Left renal cortex interstitium (tissue), 4 donors: ENCODE results near the gene AFDN. TPM values are rescaled to one million over a fixed set of nuclear protein-coding genes. Genes with fewer than 3 reads are reported as not detected.
"Not testable (repeated sequence)": the region's sequence is repeated elsewhere in the genome, so short reads cannot be mapped to it uniquely, and the experiment has no call there.

Experiments used
- DNase-seq, 4 donors: peaks; one replicate each; pipeline ENCODE4 v3.0.0-alpha.2; 2013; ENCODE audit warnings: low read depth in 4 of 4, low spot score in 2 of 4, missing footprints in 1 of 4
- polyA plus RNA-seq, 4 donors: library from polyadenylated mRNA; unstranded; fragments of 120-200 nt; gene quantifications; one replicate each; pipeline ENCODE4 v1.2.1, GENCODE V29; 2013; ENCODE audit not compliant: insufficient read length in 4 of 4

Gene AFDN
- polyA plus RNA-seq, 4 donors: 133 to 248 (median 191) TPM

DNA sequence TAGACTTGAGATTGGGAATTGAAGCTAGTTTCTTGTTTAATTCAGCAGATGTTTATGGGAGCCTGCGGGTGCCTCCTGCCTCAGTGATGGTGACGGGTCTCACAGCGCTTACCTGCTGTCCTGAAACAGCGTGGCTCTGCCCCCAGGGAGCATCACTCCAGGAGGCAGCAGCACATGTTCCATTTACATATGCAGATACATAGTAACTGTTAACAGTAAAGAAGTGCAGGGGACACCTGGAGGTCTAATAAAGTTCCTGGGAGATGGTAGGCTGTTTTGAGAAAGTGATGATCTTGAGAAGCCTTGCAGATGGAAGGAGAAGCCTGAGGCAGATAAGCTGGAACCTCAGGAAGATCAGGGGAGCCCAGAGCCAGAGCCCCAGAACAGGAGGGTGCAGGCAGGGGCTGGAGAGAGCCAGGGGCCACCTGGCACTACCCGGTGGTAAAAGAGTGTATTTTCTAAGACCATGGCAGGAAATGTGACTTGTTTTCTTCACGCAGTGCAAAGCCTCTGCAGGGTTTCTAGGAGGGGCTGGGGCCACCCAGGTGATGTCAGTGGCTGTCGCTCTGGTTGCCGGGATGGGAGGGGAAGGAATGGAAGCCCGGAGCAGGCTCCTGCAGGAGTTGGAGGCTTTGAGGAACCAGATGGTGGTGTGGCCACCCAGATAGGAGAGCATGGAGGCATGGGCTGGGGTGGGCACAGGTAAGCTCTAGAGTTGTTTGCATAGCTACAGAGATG, 146.6 kb downstream of the AFDN start:
- DNase-seq: no peak

DNA sequence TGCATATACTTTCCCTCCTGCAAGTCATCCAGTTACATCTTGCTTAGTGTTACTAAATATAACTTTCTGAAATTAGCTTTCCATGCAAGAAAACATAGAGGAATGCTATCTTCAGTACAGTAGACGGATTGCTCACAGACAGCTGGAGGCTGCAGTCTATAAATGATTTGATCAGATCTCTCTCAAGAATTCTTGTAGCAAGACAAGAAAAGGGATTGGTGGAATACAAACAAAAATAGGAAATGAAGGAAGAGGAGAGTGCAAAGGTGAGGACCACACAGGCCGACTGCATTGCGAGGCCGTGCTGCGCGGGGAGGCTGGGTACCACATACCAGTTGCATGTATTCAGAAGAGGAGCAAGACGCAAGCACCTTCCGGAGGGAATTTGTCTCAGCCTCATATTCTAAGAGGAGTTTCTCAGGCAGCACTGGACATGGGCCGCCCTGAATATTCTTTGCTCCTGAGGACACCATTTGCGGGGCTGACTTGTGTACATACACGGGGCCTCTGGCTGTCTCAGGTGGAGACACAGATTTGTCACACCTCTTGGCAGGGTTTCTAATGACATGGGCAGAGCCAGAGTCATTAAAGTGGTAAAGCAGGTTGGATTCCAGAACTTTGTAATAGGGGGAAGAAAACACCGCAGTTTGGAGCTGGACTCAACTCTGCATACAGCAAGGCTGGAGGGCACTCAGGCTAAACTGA, 148.1 kb downstream of the AFDN start:
- no peak for DNase-seq

DNA sequence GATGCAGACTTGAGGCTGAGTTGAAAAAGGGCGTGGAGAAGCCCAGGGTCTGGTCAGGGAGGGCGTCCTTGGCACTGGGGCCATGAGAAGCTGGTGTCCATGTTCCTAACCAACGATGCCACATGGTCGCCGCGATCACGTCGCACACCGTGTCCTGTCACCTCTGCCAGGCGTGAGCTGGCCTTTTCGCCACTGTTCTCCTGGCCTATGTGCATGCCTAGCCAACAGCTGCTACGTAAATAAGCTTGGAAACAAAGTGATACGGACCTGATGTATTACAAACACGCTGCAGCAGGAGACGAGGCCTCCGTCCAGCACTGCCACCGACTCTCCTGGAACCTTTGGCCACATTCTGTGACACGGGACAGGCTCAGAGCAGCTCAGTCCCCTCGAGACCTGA, 148.7 kb downstream of the AFDN start:
- no peak for DNase-seq

DNA sequence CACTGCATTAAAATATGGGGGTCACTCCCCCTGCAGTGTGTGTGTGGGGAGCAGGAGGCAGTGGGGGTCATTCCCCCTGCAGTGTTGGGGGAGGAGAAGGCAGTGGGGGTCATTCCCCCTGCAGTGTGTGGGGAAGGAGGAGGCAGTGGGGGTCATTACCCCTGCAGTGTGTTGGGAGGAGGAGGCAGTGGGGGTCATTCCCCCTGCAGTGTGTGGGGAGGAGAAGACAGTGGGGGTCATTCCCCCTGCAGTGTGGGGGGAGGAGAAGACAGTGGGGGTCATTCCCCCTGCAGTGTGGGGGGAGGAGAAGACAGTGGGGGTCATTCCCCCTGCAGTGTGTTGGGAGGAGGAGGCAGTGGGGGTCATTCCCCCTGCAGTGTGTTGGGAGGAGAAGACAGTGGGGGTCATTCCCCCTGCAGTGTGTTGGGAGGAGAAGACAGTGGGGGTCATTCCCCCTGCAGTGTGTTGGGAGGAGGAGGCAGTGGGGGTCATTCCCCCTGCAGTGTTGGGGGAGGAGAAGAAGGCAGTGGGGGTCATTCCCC, 149.5 kb downstream of the AFDN start:
- not testable (repeated sequence) for DNase-seq

DNA sequence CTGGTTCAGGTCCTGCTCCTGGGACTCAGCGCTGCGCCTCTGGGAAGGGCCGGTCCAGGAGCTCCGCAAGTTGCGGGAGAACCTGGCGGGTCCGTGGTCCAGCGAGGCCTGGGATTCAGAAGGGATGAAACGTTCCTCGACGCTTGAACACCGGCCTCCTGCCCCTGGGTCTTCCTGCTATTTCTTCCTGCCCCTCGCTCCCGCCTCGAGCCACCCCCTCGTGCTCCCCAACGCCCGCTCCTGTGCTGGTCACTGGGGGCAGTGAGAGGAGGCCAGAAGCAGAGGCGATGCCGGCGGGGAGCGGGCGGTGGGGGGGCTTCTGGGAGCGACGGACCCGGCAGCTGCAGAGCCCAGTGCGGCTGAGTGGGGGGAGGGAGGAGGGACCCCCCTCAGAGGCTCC, 150.0 kb downstream of the AFDN start:
- DNase-seq: no peak

DNA sequence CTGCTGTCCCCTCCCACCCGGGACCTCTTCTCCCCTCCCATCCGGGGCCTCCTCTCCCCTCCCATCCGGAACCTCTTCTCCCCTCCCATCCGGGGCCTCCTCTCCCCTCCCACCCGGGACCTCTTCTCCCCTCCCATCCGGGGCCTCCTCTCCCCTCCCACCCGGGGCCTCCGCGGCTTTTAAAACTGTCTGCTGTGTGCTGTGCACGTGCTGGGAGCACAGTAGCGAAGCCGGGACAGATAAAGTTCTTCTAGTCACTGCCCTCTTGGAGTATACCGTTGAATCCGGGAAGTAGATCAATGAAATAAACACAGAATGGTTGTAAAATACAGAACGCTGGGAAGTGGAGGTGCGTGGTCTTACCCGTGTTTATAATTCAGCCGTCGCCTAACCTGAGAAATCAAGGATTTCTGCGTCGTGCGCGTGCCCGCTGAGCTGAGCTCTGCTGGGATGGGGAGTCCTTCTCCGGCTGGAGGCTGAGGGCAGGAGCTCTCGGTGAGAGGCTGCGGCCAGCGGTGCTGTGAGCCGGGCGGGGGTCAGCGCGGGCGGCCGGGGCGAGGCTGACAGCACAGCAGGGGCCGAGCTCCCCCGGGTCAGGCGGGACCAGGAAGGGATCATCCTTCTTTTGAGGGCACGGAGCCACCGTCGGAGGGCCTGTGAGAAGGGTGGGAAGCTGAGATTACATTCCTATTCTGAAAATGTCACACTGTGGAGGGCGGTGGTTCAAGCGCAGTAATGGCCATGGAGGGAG, 151.2 kb downstream of the AFDN start:
- DNase-seq: no peak

DNA sequence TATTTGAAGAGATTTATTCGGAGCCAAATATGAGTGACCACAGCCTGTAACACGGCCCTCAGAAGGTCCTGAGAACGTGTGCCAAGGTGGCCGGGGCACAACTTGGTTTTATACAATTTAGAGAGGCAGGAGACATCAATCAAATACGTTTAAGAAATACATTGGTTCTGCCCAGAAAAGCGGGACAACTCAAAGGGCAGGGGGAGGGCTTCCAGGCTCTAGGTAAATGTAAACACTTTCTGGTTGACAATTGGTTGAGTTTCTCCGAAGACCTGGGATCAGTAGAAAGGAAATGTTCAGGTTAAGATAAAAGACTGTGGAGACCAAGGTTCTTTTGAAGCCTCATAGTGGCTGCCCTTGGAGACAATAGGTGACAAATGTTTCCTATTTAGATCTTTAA, 151.9 kb downstream of the AFDN start:
- no peak for DNase-seq

DNA sequence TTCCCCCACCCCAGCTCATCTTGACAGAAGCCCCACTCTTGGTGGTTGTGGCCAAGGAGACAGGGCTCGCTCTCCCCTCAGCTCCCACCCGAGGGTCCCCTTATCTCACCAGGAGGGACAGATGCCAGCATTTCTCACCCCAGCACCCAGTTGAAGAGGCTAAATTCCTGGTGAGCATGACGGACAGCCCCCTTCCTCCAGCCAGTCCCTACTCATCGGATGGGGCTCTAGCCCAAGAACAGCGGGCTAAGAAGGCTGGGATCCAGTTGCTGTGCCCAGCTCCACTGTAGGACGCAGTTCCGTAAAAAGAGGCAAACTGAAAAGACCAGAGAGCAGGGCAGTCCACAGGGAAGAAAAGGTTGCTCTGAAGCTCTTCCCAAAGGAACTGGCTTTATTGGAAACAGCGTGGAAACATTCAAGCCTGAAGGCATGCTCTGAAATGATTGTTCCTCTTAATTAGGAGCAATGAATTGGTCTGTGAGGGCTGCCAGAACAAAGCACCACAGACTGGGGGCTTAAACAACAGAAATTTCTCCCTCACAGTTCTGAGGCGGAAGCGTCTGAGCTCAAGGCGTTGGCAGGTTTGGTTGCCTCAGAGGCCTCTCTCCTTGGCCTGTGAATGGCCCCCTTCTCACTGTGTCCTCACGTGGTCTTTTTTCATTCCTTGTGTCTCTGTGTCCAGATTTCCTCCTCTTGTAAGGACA, 152.9 kb downstream of the AFDN start:
- DNase-seq: no peak

DNA sequence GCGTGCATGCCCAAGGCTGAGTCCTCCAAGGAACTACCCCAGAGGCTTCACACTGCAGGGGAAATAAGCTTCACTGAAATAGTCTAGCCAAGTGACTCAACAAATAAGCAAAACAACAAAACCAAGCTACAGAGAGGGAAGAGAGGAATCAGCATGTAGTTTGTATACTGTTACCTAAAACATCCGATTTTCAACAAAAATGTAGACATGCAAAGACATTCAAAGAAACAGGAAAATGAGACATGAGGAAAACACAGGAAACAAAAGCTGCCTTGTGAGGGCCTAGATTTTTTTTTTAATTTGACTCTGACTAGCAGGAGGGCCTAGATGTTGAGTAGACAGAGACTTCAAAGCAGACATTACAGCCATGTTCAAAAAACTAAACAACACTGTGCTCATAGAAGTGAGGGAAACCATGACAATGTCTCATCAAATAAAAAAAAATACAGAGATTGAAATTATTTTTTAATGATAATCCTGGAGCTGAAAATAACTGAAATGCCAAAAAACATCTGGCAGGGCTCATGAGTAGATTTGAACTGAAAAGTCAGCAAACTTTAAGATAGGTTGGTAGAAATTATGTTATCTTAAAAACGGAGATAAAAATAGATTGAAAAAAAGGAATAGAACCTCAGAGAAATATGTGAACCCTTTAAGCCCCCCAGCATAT, 154.3 kb downstream of the AFDN start:
- DNase-seq: no peak

DNA sequence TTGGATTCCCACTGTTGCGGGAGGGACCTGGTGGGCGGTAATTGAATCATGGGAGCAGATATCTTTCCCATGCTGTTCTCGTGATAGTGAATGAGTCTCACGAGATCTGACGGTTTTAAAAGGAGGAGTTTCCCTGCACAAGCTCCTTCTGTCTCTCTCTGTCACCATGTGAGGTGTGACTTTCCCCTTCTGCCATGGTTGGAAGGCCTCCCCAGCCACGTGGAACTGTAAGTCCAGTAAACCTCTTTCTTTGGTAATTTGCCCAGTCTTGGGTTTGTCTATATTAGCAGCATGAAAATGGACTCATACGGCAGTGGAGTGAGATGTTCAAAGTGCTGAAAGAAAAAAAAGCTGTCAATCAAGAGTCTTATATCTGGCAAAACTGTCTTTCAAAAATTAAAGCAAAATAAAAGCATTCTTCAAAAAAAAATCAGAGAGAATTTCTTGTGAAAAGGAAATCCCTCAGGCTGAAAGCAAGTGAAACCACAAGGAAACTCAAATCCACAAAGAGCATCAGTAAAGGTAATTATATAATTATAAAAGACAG, 155.3 kb downstream of the AFDN start:
- no peak for DNase-seq

DNA sequence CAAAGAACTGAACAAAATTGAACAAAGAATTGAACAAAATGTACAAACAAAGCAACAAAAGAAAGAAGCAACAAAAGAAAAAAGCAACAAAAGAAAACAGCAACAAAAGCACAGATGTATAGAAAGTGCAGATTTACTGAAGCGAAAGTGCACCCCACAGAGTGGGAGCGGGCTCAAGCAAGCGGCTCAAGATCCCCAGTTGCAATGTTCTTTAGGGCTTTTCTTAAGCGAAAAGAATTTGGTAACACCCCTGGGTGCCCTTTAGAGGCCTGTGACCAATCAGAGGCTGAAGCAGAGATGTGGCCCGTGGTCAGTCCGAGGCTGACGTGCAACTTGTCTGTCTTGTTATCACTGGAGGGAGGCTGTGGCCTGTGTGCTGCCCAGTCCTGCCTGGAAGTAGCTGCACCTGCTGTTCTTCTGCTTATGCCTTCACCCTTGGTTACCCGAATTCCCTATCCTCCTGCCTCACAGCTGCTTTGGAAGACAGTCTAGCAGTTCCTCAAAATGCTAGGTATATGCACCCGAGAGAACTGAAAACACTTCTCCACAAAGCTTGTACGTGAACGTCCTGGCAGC, 157.5 kb downstream of the AFDN start:
- DNase-seq: no peak

DNA sequence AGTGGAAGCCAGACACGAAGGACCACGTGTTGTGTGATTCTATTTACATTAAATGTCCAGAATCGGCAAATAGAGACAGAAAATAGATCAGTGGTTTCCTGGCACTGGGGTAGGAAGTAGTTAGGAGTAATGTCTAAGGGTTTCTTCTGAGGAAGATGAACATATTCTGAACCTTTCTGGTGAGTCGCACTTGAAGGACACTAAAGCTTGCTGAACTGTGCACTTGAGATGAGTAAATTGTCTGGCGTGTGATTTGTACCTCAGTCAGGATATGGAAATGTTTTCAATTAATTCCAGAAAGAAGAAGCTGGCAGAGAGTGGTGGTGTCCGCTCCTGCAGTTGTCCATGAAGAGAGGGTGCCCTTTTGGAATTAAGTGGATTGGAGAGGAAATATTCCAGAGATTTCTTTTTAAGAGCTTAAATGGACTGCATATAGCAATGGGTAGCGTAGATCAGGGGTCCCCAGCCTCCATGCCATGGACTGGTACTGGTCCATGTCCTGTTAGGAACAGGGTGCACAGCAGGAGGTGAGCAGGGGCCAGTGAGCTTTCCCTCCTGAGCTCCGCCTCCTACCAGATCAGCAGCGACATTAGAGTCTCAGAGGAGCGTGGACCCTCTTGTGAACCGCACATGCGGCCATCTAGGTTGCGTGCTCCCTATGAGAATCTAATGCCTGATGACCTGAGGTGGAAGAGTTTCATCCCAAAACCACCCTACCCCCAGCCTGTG, 158.3 kb downstream of the AFDN start:
- DNase-seq: no peak

DNA sequence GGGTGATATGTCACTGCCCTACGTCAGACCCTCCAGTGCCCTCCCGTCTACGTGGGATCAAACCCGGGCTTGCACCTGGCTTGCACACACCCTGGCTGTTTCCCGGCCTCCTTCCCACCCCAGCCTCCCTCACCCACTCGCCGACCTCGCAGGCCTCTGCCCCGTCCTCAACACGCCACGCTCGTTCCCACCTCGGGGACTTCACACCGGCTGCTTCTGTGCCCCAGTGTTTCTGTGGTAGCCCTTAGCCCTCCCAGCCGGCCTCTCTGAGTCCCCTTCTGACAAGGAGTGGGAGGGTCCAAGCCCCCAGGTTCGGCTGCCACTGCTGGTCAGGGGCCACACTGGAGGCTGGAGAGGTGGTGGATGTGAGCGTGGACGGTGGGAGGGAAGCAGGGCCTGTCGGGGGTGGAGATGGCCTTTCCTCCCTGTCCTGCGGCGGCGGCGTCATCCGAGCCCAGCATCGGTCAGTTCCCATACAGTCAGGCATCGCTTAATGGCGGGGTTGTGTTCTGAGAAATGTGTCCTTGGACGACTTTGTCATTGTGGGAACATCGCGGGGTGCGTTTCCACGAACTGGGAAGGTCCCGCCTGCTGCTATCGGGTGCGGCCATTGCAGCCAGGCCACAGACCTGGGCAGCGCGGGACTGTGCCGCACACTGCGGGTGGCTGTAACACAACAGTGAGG, 159.3 kb downstream of the AFDN start:
- DNase-seq: no peak

DNA sequence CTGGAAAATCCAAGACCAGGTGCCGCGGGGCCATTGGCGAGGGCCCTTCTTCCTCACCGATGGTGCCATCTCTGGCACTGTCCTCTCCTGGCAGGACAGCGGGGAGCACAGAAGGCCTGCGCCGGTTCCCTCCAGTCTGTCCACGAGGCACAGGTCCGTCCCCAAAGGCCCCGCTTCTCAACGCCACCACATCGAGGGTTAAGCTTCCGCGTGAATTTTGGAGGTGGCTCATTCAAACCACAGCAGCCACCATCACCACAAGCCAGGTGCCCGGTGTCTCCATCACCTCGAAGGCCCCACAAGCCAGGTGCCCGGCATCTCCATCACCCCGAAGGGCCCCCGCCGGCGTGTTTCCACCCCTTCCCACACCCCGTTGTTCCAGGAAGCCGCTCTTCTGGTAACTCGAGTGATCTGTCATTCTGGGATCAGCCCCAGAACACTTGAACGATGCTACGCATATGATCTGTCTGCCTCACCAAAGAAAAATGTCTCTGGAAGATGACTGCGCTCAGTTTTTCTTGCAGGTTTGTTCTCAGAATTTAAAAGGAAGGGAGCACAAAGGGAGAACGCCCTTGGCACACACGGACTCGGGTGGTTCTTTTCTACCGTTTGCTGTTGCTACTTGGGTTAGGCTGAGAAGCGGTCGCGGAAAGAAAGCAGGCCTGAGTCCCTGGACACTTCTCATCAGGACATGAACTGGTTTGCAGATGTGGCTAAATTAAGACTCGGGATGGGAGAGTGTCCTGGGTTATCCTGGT, 160.9 kb downstream of the AFDN start:
- DNase-seq: no peak

DNA sequence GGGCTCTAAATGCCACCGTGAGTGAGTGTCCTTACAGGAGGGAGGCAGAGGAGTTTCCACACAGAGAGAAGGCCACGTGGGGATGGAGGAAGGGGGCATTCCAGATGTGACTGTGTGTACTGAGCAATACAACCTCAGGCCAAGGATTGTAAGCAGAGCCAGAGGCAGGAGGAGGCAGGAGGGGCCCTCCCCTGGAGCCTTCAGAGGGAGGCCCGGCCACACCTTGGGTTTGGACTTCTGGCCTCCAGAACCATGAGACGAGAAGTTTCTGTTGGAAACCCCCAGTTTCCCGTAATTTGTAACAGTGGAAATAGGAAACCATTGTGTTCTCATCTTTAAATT, 161.4 kb downstream of the AFDN start:
- no peak for DNase-seq

DNA sequence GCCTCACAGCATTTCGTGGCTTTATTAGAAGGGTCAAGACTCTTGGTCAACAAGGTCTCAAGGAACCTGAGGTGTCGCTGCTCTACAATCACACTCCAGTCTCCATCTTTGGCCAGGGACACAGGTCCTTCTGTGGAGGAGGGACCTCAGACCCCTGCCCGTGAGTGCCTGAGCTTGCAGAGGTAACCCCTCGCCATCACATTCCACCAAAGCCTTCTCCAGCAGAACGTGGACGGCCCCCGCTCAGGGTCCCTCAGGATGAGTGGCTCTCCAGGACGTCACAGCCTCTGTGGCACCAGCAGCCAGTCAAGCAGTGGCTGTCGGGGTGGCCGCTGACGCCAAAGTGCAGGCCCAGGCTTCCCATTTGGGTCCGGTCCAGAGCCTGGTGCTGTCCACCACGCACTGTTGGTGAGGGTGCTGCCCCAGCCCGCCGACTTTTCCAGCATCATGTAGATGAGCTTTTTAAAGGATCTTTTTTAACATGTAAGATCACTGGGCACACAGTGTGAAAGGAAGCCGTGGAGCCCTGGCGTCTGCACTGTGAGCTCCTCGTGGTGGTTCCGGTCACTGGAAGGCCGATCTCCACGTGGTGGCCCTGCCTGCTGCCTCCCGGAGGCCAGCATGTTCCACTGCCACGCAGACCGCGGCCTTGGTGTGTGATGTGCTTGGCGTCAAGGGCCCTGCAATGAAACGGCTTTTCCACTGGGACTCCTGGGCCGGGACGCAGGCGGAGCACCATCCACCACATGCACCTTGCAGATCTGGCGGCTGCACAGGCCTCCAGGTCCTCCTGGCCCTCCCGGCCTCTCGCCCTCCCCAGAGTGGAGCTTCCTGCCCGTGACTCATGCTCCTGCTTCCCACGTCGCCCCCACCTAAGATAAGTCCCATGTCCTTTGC, 162.5 kb downstream of the AFDN start:
- DNase-seq: no peak
